Measurements from ENCODE around the gene MC3R.

- TF ChIP-seq YY1 (IDR thresholded peaks at IDR 0.05; ENCODE audit: insufficient read depth, insufficient read length), result no peak
- TF ChIP-seq SUZ12 (IDR thresholded peaks at IDR 0.05; ENCODE audit: extremely low read depth, insufficient read depth, insufficient read length), result no peak
- no peak for TF ChIP-seq ZNF274 (IDR thresholded peaks at IDR 0.05; ENCODE audit: low read depth, low read length)
Measured at GRCh38 chr20:56257604-56258003, 9.1 kb downstream of the MC3R start.

Data from NT2/D1 (cell line).